GM18520 (cell line): ENCODE measurements around the gene LRRN3.

ENCODE experiments used
- ATAC-seq: cut with Tn5 transposase; IDR thresholded peaks from one replicate; pipeline ENCODE4 v1.9.1; 2021; ENCODE audit not compliant: unreplicated experiment

Gene LRRN3

DNA sequence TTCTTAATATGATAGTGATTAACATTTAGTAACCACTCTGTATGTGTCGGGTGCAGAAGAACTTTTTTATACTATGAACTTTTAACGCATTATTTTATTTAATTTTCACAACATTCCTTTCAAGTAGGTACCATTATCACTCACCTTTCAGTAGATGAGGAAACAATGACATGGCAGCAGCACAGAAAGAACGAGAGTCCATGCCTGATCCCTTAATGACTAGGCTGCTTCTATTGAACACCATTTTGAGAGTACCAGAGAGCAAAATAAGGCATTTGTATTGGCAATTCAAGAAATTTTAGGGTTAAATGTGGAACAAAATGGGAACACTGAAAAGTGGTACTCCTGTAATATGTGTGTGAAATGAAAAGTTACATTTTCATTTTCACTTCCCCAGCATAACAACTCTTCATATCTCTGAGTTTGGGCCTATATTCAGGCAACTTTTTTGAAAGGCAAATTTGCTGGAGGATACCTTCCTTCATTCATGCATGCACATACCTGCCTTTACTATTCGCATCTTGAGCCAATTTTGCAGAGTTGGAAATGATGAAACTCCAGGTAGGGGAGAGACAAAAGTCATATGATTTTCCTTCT, 12.8 kb downstream of the LRRN3 start:
- peak; percentile 43 for ATAC-seq

DNA sequence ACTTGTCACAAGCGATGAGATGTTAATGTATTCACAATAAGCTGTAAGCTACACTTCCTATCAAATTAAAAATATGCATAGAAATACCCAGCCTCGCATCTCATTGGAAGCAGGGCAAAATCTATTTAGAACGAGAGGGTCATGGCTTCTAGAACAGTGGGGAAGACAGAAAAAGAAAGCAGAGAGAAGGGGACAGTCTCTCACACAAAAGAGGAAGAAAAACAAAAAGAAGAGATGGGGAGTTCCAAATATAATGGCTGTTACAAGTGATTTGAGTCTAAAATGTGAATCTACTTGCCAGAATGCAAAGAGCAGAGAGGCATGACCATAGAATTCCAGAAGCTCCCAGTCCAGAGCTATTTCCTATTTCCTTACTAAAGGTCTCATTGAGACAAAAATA, 13.8 kb downstream of the LRRN3 start:
- ATAC-seq: no peak

DNA sequence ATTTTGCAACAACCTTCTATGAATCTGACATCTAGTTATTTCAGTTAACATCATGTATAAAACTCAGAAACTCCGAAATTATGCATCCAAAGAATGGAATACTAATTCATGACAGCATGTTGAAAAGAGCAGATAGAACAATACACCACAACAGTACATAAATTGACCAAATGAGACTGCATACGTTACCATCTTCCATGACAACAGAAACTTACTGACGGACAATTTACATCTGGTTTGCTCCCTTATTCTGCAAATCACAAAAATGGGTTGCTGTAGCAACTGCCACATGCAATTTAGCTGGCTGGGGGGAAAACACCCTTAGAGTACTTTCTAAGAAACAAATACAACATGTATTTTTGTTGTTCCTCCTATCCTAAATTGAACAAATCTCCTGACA, 14.3 kb downstream of the LRRN3 start:
- no peak for ATAC-seq

DNA sequence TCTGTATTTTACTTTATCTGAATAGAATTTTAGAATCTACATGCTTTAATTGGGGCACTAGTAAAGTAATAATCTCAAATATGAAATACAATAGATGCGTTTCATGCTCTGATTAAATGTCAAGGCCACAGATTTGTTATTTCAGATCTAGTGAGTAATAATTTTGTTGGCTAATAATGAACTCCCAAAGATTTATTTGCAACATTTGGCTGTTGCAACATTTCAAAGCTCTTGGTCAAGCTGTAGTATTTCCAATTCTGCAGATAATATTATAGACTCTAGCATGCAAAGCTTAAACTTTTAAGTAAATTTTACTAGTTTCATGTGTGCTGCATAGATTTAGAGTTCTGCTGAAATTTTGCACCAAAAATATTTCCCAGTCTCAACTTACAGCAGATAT, 16.7 kb downstream of the LRRN3 start:
- ATAC-seq: no peak

DNA sequence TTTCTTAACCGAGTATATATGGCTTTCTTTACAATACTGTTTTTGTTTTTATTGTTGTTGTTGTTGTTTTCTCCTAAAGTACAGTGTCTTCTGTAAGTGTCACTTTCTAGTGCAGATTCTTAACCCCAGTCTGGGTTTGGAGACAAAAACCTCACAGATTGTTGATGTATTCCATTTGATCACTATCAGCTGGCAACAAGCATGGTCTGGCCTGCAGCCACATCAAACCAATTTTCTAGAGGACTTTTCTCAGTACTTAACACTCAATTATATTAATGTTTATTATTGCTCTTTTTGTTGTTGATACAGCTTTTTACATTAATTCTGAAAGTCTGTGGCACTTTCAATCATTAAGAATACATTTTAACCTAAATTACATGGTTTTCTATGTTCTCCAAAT, 17.1 kb downstream of the LRRN3 start:
- no peak for ATAC-seq

DNA sequence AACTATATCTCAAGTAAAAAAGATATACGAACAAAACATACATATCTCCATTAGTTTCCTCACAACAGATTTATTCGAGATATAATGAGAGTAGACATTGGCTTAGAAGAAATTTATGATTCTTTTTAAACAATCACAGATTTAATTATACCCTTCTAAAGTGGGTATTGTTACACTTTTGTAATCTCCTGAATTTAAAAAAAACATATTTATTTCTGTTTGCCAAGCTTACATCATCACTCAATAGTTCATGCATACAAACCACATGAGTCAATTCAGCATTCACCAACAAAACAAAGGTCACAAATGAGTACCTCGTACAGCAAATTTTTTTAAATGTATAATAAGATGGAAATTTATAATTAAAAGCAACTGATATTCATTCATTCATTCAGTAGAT, 17.6 kb downstream of the LRRN3 start:
- ATAC-seq: no peak

DNA sequence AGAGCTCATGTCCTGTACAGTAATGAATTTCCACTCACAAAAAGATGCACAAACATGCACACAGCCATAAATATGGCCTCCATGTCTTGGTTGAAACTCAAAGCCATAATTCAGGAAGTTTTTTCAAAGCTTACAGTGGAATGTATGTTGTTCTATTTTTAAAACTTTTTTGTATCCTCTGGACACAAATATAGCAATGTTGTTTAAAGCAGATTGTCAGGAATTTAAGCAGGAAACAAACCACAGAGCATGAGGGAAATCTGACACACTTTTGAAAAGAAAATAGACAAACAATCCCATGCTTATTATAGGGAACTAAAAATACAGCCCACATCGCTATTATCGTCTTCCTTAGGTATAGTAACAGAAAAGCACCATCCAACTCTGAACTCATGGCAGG, 21.5 kb downstream of the LRRN3 start:
- ATAC-seq: no peak

DNA sequence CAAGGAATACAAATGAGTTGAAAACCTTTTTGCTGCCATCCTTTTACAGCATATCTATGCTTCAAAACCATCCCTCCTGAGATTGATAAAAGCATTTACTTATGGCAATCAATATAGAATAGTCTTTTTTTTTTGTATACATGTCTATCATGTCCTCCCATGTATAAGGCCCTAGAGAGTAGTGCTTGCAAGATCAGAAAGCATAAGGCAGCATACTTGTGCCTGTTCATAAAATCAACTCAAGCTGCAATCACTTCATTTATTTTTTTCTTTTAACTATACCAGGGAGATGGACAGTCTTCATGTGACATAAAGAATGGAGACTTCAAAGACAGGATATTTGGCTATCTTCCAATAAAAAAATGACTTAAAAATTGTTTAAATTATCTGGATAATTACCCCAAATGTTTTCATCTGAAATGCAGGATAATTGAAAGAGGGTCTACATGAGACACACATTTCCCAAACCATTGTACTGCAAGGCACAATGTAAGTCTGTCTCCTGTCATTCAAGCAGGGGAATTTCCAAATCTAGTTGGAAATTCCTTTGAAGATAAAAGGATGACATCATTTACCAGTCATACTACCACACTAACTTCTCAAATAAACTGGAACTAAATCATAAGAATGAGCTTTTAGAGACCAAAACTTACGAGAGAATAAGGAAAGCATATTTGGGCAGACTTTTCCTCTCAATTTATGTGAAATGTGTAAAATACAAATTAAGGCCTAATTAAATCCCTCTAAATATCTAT, 22.5 kb downstream of the LRRN3 start:
- ATAC-seq: peak; percentile 62

DNA sequence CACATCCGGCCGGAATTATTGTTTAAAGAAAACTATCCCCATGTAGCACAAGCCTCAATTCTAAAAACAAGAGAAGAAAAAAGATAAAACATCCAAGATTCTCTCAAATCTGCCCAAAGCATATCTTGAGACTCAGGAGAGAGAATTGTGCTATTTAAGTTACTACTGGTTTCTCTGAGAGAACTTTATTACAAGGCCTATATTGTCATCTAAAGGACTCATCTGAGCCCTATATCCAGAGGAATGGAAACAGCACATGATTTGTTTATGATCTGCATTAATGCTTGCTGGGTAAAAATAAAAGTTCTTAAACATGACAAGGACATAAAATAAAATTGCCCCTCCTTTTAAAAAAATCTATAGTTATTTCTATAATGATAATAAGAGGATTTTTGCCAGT, 25.0 kb downstream of the LRRN3 start:
- ATAC-seq: no peak

DNA sequence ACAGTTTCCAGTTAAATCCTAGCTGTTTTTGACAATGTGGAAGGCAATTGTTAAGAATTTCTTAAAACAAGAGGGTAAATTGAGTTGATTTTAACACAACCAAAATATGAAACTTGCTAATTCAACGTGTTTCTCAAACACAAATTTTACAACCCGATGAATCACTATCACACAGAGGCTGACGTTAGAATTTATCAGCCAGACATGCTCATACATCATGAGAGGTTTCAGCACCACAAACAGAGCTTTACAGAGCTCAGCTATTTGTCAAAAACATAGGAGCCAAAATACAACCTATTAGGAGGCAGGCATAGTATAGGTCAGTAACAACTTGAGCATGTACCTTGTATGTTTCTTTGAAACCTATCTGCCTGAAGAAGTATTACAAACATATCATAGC, 36.1 kb downstream of the LRRN3 start:
- ATAC-seq: no peak

DNA sequence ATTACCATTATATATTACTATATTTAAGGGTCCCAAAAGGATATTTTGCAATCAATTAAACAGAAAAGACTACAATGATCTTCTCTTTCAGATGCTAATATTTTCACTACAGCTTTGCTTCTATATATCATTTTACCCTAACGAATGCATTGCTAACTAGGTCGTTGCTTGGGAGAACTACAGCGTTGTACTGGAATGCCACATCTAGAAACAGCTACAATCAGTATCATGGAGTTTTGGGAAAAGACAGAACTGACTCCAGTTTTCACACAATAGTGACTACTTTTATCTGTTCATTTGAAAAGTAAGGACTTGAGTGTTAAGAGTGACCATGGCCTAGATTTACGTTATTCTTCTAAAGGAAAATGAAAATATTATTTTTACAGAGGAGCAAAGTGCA, 38.5 kb downstream of the LRRN3 start:
- ATAC-seq: no peak

DNA sequence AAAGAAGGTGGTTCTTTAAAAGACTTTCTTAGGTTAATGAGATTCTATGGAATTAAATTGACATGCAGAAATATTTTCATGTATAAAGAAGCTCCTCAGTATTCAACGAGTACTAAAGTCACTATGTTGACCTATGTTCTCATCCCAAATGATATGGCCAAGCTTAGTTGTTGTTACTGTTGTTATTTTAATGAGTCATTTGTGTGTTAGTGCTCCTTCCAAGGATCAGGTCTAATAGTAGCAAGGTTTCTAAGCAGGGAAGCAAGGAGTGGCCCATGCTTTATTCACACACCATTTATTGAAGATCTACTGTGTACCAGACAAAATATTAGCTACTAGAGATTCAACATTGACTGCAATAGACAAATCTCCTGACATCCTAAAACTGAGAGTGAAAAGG, 41.9 kb downstream of the LRRN3 start:
- no peak for ATAC-seq

DNA sequence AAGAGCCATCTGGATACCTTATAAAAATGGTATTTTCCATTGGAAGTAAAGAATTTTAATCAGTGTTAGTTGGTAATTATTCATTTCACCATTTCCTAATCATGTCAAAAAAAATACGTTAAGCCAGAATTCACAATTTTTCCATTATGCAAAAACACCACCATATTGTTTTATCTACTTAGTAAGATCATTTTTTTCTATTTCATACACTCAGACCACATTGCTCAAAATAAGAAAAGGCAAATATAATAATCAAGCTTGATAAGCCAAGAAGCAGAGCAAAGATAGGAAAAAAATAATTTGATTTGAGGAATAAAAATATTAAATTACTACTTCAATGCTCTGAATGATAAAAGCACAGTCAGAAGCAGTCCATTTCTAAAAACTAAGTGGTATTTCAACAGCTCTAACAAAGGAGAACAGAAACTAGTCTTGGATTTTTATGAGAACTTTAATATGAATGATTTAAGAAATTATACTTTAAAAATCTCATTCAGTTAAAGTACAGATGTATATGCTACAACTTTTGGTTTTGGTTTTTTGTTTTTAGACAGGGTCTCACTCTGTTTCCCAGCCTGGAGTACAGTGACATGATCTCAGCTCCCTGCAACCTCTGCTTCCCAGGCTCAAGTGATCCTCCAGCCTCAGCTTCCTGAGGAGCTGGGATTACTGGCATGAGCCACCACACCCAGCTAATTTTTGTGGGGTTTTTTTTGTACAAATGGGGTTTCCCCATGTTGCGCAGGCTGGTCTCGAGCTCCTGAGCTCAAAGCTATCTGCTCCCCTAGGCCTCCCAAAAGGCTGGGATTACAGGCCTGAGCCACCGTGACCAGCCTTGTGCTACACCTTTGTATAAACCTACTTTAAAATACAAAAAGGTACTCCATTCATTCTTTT, 46.6 kb downstream of the LRRN3 start:
- peak; percentile 57 for ATAC-seq

DNA sequence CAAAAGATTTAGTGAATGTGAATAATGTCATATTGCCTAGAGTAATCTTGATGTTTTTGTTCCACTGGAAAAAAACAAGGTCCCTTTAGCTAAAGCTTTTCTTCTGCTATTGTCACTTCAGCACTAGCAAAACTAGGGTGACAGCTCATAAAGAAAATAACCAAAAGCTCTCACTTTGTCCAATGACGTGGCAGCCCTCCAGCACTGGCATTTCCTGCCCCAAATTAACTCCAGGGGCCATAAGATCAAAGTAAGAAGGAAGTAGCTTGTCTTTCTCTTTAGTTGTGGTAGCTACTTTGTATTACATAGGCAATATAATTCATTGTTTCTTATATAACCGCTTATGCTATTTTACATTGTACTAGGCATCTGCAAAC, 47.3 kb downstream of the LRRN3 start:
- peak; percentile 93 for ATAC-seq

DNA sequence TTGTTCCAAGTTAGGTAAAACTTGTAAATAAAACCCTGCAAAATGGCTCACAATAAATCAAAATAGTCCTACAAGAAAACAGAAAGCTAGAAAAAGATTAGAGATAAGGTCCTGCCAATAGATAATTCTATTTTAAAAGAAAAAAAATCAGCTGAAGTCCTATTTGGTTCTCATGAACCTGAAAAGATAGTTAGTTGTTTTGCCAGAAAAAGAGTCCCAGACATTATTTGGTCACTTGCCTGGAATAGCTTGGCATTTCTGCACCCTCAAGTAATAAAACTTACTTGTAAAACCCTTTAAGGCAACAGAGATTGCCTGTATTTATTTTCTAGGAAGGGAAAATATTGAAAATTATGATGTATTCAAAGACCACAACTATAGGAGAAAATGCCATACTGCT, 47.7 kb downstream of the LRRN3 start:
- ATAC-seq: no peak

DNA sequence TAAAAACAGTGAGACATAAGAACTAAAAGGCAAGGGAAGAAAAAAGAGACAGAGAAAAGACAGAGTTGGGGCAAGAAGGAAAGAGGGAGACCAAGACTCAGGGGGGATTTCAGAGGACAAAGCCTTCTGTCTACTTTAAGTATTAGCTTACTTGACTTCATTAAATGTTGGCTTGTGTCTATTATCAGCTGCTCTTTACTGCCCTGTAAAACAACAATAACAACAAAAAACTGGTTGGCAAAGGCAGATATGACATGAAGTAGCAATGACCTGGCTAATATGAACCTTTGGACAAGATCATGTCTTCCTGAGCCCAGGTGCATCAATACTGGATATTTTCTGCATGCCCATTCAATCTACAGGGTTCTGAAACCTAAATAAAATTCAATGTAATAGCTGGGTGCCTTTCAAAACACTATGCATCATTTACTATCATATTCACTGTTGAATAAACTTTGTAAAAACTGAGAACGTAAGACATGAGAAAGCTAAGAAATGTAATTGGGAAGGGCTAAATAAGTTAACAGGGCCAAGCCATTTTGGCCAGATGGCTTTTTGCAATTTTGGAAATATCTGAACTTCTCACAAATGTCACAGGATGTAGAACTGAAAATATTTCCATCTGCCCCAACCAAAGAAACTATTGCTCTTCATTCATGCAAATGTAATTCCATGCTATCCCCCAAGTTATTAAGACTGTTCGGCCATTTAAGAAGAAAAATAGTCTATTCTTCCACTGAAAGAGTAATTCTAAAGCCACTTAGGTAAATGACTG, 49.4 kb downstream of the LRRN3 start:
- ATAC-seq: no peak

DNA sequence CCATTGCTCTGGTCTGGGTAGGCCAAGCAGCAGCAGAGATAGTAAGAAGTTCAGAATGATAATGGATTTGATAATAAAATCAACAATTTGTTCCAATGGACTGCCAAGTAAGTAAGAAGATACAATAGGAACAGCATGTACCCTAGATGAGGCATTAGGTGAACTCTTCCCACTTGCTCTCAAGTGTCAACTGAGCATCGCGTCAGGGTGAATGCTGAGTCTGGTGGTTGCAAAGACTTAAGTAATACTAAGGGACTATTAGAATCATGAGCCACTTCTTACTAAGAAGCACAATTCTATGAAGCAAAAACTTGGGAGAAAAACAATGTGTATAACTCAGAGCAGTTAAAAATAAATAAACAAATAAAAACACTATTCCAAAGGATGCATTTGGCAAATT, 54.5 kb downstream of the LRRN3 start:
- ATAC-seq: no peak

DNA sequence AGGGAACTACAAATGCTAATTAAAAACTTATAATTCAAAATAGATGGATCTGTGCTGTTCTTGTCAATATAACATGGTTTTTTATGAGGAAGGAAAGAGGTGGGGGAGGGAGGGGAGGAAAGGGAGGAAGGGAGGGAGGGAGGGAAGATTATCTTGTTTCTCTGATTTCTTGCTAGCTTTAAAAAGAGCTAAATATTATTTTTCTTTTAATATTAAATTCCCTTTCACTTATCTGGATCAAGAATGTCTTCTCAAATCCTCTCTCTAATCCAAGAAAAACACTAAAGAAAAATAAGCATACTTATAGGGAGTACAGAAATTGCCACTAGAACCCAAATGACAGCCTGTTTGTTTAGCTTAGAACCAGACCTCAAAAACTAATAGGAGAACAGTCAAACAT, 55.2 kb downstream of the LRRN3 start:
- ATAC-seq: no peak

DNA sequence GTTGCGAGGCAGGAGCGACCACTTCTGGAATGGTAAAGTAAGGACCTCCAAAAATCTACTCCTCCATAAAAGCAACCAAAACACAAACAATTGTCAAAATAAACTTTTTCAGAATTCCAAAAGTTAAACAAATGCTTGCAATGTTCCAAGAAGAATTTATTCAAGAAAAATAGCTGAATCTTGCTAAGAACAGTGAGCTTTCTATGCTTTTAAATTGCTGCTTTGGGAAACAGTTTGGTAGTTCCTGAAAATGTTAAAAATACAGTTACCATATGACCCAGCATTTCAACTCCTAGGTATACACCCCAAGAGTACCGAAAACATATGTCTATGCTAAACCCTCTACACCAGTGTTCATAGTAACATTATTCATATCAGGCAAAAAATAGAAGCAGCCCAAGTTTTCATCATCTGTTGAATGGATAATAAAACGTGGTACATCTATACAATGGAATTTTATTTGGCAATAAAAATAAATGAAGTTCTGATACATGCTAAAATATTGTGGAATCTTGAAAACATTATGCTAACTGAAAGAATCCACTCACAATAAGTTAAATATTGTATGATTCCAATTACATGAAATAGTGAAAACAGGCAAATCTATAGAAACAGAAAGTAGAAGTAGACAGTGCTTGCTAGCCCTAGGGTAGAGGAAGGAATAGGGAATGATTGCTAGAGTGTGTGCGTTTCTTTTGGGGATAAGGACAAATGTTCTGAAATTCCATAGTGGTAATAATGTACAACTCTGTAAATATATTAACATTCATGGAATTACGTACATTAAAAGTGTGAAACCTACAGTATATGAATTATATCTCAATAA, 57.0 kb downstream of the LRRN3 start:
- ATAC-seq: no peak

DNA sequence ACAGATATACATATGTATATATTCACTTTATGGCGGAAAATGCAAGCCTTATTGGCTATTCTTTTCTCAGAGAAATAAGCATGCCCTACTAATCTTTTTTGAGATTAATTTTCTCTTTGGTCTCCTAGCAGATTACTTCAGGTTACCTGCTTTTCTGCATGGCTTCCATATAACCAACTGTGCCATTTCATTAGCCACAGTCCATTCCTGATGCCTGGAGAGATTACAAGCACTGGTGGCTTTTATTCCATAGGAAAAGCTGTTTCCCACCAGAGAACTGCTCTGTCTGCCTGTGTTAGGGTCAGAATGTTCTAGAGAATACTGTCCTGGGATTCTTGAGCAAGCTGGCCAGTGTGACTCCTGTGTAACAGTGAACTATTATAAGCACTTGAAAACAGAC, 59.8 kb downstream of the LRRN3 start:
- no peak for ATAC-seq
